H9 (cell line): ENCODE measurements around the gene TAT. TPM values are rescaled to one million over a fixed set of nuclear protein-coding genes. Genes with fewer than 3 reads are reported as not detected.

Experiments used
- DNase-seq: peaks from one replicate; pipeline ENCODE4 v3.0.0-alpha.2; 2017
- H2AFZ ChIP-seq: one replicate; pipeline ENCODE4 v1.6.1; 2013; ENCODE audit warnings: mild to moderate bottlenecking, low read length, control low read depth, moderate library complexity
- H2AK5ac ChIP-seq: 2 replicates; pipeline ENCODE4 v1.6.1; 2013; ENCODE audit warnings: low read length, control low read depth, mixed read lengths; ENCODE audit not compliant: insufficient read length
- H2BK120ac ChIP-seq: one replicate; pipeline ENCODE4 v1.6.1; 2013; ENCODE audit warnings: low read depth, mild to moderate bottlenecking, low read length, control low read depth, inconsistent platforms; ENCODE audit not compliant: poor library complexity, severe bottlenecking
- H2BK12ac ChIP-seq: 2 replicates; pipeline ENCODE4 v1.6.1; 2013; ENCODE audit warnings: low read length, control low read depth, mixed read lengths, low read depth; ENCODE audit not compliant: insufficient read length
- H2BK15ac ChIP-seq: 2 replicates; pipeline ENCODE4 v1.6.1; 2013; ENCODE audit warnings: low read depth, low read length, control low read depth
- H2BK20ac ChIP-seq: one replicate; pipeline ENCODE4 v1.6.1; 2013; ENCODE audit warnings: low read depth, mild to moderate bottlenecking, low read length, control low read depth, inconsistent platforms; ENCODE audit not compliant: poor library complexity, severe bottlenecking
- H2BK5ac ChIP-seq: 2 replicates; pipeline ENCODE4 v1.6.1; 2013; ENCODE audit warnings: low read length, control low read depth, mixed read lengths; ENCODE audit not compliant: insufficient read length
- H3K14ac ChIP-seq: 2 replicates; pipeline ENCODE4 v1.6.1; 2013; ENCODE audit warnings: low read length, control low read depth; ENCODE audit not compliant: insufficient read depth
- H3K18ac ChIP-seq: 2 replicates; pipeline ENCODE4 v1.6.1; 2013; ENCODE audit warnings: low read depth, mild to moderate bottlenecking, mixed read lengths, low read length, control low read depth; ENCODE audit not compliant: insufficient read length
- H3K23ac ChIP-seq: 2 replicates; pipeline ENCODE4 v1.6.1; 2013; ENCODE audit warnings: low read length, control low read depth, mixed read lengths, low read depth; ENCODE audit not compliant: insufficient read length
- H3K23me2 ChIP-seq: 2 replicates; pipeline ENCODE4 v1.6.1; 2013; ENCODE audit warnings: low read depth, mild to moderate bottlenecking, mixed read lengths, low read length, control low read depth; ENCODE audit not compliant: insufficient read length, poor library complexity, severe bottlenecking
- H3K27ac ChIP-seq: 2 replicates; pipeline ENCODE4 v1.5.1; 2013; ENCODE audit warnings: low read length, control low read depth, mixed read lengths, low read depth; ENCODE audit not compliant: insufficient read length
- H3K27me3 ChIP-seq: 2 replicates; pipeline ENCODE4 v1.6.1; 2013; ENCODE audit warnings: low read length, control low read depth, inconsistent platforms; ENCODE audit not compliant: insufficient read depth
- H3K4ac ChIP-seq: 2 replicates; pipeline ENCODE4 v1.6.1; 2013; ENCODE audit warnings: low read depth, mild to moderate bottlenecking, control low read depth, inconsistent platforms, low read length, moderate library complexity
- H3K4me1 ChIP-seq: 2 replicates; pipeline ENCODE4 v1.6.1; 2013; ENCODE audit warnings: low read length, control low read depth, inconsistent platforms; ENCODE audit not compliant: insufficient read depth
- H3K4me2 ChIP-seq: 2 replicates; pipeline ENCODE4 v1.6.1; 2013; ENCODE audit warnings: low read length, control low read depth, mixed read lengths; ENCODE audit not compliant: insufficient read length, insufficient read depth
- H3K56ac ChIP-seq: 2 replicates; pipeline ENCODE4 v1.6.1; 2013; ENCODE audit warnings: low read depth, mild to moderate bottlenecking, mixed read lengths, low read length, control low read depth; ENCODE audit not compliant: insufficient read length
- H3K79me1 ChIP-seq: 2 replicates; pipeline ENCODE4 v1.6.1; 2013; ENCODE audit warnings: low read depth, mild to moderate bottlenecking, moderate library complexity, low read length, control low read depth, inconsistent platforms; ENCODE audit not compliant: insufficient read depth, poor library complexity, severe bottlenecking
- H3K79me2 ChIP-seq: 2 replicates; pipeline ENCODE4 v1.6.1; 2013; ENCODE audit warnings: low read length, control low read depth, inconsistent platforms; ENCODE audit not compliant: insufficient read depth
- H3K9ac ChIP-seq: 2 replicates; pipeline ENCODE4 v1.6.1; 2013; ENCODE audit warnings: low read length, control low read depth, mixed read lengths; ENCODE audit not compliant: insufficient read length; ENCODE audit errors: extremely low read depth
- H3K9me3 ChIP-seq: one replicate; pipeline ENCODE4 v1.6.1; 2013; ENCODE audit warnings: low read depth, low read length, inconsistent platforms; ENCODE audit not compliant: control insufficient read depth
- H3T11ph ChIP-seq: one replicate; pipeline ENCODE4 v1.6.1; 2013; ENCODE audit warnings: mild to moderate bottlenecking, low read length, control low read depth, inconsistent platforms
- H4K20me1 ChIP-seq: one replicate; pipeline ENCODE4 v1.6.1; 2013; ENCODE audit not compliant: control insufficient read depth, insufficient read length, insufficient read depth
- H4K5ac ChIP-seq: 2 replicates; pipeline ENCODE4 v1.6.1; 2013; ENCODE audit warnings: low read depth, mild to moderate bottlenecking, mixed read lengths, low read length, control low read depth; ENCODE audit not compliant: insufficient read length
- H4K8ac ChIP-seq: replicated peaks from 2 replicates; pipeline ENCODE4 v1.6.1; 2013; ENCODE audit warnings: low read length, control low read depth, mixed read lengths, low read depth; ENCODE audit not compliant: insufficient read length
- H4K91ac ChIP-seq: 2 replicates; pipeline ENCODE4 v1.6.1; 2013; ENCODE audit warnings: low read depth, mild to moderate bottlenecking, moderate library complexity, mixed read lengths, low read length, control low read depth; ENCODE audit not compliant: insufficient read length
- H3K27ac Mint-ChIP-seq, 3 experiments: 2 replicates in 2 of 3; 3 replicates in 1 of 3; pipeline ENCODE4 v1.8.0; 2020 to 2021; ENCODE audit warnings: mixed read lengths in 3 of 3, mild to moderate bottlenecking in 1 of 3, moderate library complexity in 1 of 3
- H3K27me3 Mint-ChIP-seq: 2 replicates; pipeline ENCODE4 v1.8.0; 2021; ENCODE audit warnings: low read depth, mild to moderate bottlenecking, moderate library complexity, mixed read lengths
- H3K36me3 Mint-ChIP-seq, 3 experiments: 2 replicates in 2 of 3; 3 replicates in 1 of 3; pipeline ENCODE4 v1.8.0; 2020 to 2021; ENCODE audit warnings: low read depth in 3 of 3, mixed read lengths in 3 of 3; ENCODE audit not compliant: insufficient read depth in 1 of 3
- H3K4me1 Mint-ChIP-seq, 2 experiments: 2 replicates each; pipeline ENCODE4 v1.8.0; 2020; ENCODE audit warnings: mixed read lengths in 2 of 2
- H3K4me3 Mint-ChIP-seq, 2 experiments: 2 replicates in 1 of 2; 3 replicates in 1 of 2; pipeline ENCODE4 v1.8.0; 2020 to 2021; ENCODE audit warnings: mild to moderate bottlenecking in 2 of 2, mixed read lengths in 2 of 2, moderate library complexity in 1 of 2
- H3K9me3 Mint-ChIP-seq, 2 experiments: 2 replicates in 1 of 2; 3 replicates in 1 of 2; pipeline ENCODE4 v1.8.0; 2020; ENCODE audit warnings: mild to moderate bottlenecking in 2 of 2, mixed read lengths in 2 of 2, moderate library complexity in 1 of 2
- CTCF ChIP-seq: fragments of 200-600 bp; sonication (generic); conservative IDR thresholded peaks from 3 replicates; pipeline ENCODE4 v1.8.0; 2021; ENCODE audit warnings: antibody characterized with exemption, mild to moderate bottlenecking
- WGBS: extraction: QIAGEN DNeasy Blood & Tissue Kit; methylation state at CpG from one replicate; pipeline ENCODE4 v1.1.7; 2013; ENCODE audit warnings: missing lambda C conversion rate, low lambda C conversion rate, mixed read lengths; ENCODE audit not compliant: insufficient read length; ENCODE audit errors: extremely low coverage; 5-methylcytosine and 5-hydroxymethylcytosine counted together
- total RNA-seq: library from RNA; stranded (reverse); gene quantifications from 2 replicates; pipeline ENCODE4 v1.2.1, GENCODE V29; 2021

Gene TAT
- total RNA-seq, 1 experiment from 2014 or later, result not detected

- H2BK5ac ChIP-seq, result no peak overlapping the region
- no peak overlapping the region for H2BK12ac ChIP-seq
- H3K4me3 Mint-ChIP-seq, result no peak overlapping the region
- H3K4me2 ChIP-seq, result no peak overlapping the region
- peaks cover 8% of the 10 kb centered on the region for H3K23me2 ChIP-seq
- H3K23ac ChIP-seq, result no peak overlapping the region
- no peak overlapping the region for H3T11ph ChIP-seq
- no peak overlapping the region for H3K4ac ChIP-seq
- H3K4me1 ChIP-seq, result peaks cover 2% of the 10 kb centered on the region; the same call in 1 of the 2 replicates
- no peaks in the 10 kb centered on the region for H4K20me1 ChIP-seq
- DNase-seq, result no peak
- no peak overlapping the region for H2AFZ ChIP-seq
- H3K9ac ChIP-seq, result no peak overlapping the region
- no CpG with 5 or more reads among the region's 1 CpG for WGBS
- no peak overlapping the region for H3K27ac ChIP-seq
- H3K14ac ChIP-seq, result no peak overlapping the region
- no peak for TF ChIP-seq CTCF
- no peak overlapping the region for H2BK20ac ChIP-seq
- H3K36me3 Mint-ChIP-seq, result no peaks in the 10 kb centered on the region
- no peak overlapping the region for H4K5ac ChIP-seq
- no peaks in the 10 kb centered on the region for H3K9me3 ChIP-seq
- H2BK15ac ChIP-seq, result no peak overlapping the region
- H4K8ac ChIP-seq, result no peak overlapping the region
- no peaks in the 10 kb centered on the region for H3K79me1 ChIP-seq
- H4K91ac ChIP-seq, result no peak overlapping the region
- H3K79me2 ChIP-seq, result no peaks in the 10 kb centered on the region
- H3K18ac ChIP-seq, result no peak overlapping the region
- H3K27me3 ChIP-seq, result no peaks in the 10 kb centered on the region
- peaks cover 28 to 33% of the 10 kb centered on the region in 2 experiments for H3K4me1 Mint-ChIP-seq
- no peaks in the 10 kb centered on the region for H3K27me3 Mint-ChIP-seq
- no peak overlapping the region for H3K56ac ChIP-seq
- H2BK120ac ChIP-seq, result no peak overlapping the region
- H3K27ac Mint-ChIP-seq, result no peak overlapping the region; a peak in 2 of 7 replicates
- H2AK5ac ChIP-seq, result no peak overlapping the region
- no peaks in the 10 kb centered on the region for H3K9me3 Mint-ChIP-seq
Measured at GRCh38 chr16:71528257-71528656, 48.6 kb downstream of the TAT start.
